Fibroblast of pulmonary artery (primary cell): ENCODE data around the gene ACOXL.

Source experiments
- DNase-seq: peaks from one replicate; pipeline ENCODE4 v3.0.0-alpha.2; 2010; ENCODE audit warnings: low read depth
- H3K4me3 ChIP-seq: replicated peaks from 2 replicates; pipeline ENCODE4 v1.5.1; 2011; ENCODE audit warnings: low read depth, mild to moderate bottlenecking, control low read depth, low read length, moderate library complexity
- TF ChIP-seq, protein P1 (sequence below): IDR thresholded peaks from 2 replicates; pipeline ENCODE4 v1.5.1; 2011; ENCODE audit warnings: mild to moderate bottlenecking, control low read depth, low read length, inconsistent platforms; ENCODE audit errors: missing control alignments

Gene ACOXL

DNA sequence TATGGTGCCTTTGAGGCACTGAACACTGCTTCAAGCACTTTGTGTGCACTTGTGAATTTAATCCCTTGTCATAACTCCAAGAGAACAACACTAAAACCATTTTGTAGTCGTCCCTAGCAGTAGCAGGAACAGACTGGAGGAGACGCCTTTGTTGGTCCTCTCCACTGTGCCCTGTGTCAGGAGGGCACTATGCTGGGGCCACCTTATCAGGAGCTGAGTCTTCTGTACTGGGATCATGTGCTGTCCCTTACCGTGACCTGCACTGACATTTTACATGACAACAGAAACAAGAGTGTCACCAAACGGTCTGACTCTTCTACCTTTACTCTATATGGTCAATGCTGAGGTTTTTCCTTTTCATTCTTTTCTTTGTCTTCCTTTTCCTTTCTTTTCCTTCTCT lies 62.0 kb downstream of the ACOXL start:
- TF ChIP-seq, protein P1, sequence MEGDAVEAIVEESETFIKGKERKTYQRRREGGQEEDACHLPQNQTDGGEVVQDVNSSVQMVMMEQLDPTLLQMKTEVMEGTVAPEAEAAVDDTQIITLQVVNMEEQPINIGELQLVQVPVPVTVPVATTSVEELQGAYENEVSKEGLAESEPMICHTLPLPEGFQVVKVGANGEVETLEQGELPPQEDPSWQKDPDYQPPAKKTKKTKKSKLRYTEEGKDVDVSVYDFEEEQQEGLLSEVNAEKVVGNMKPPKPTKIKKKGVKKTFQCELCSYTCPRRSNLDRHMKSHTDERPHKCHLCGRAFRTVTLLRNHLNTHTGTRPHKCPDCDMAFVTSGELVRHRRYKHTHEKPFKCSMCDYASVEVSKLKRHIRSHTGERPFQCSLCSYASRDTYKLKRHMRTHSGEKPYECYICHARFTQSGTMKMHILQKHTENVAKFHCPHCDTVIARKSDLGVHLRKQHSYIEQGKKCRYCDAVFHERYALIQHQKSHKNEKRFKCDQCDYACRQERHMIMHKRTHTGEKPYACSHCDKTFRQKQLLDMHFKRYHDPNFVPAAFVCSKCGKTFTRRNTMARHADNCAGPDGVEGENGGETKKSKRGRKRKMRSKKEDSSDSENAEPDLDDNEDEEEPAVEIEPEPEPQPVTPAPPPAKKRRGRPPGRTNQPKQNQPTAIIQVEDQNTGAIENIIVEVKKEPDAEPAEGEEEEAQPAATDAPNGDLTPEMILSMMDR = no peak
- no peak for DNase-seq
- no peak overlapping the region for H3K4me3 ChIP-seq

DNA sequence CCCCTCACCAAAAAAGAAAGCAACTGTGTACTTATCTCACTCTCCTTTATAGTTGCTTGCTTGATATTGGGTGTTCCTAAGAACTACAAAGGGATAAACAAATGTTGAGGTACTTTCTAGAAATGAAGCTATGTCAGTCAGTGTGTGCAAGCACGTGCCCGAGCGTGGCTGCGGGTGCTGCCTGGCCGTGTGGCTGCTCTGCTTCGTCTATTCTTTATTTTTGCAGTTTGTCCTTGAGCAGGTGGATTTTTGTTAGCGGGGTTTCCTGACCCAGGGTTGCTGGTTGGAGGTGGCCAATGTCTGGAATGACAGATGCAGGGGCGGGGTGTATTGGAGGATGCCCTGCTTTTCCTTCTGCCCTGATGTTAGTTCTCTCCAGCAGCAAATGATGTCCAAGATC lies 62.6 kb downstream of the ACOXL start:
- TF ChIP-seq, protein P1 = no peak
- no peak for DNase-seq
- H3K4me3 ChIP-seq = no peak overlapping the region

DNA sequence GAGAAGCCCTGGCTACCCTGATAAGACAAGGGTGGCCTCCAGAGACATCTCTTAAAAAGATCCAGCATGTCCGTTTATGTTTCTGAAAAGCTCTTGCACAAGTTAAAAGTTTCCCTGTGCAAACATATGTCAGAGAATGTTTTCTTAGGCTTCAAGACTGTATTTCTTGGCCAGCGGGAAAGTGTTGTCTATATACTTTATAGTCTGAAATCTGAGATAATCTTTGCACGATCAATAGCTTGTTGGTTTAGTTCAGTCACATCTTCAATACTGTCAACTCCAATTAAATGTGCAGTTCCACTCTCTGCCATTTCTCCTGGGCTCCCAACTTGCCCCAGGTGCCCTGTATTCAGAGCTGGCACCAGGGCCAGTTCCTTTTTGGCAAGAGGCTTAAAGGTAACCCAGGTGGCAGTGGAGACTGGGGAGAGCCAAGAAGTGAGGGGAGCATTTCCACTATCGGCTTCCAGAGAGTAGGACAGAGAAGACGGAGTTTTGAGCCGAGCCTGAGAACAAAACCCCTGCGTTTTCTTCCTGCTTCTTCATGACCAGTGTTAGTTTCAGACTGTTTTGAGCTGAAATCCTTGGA lies 64.4 kb downstream of the ACOXL start:
- no peak for DNase-seq
- H3K4me3 ChIP-seq = no peak overlapping the region
- TF ChIP-seq, protein P1 = no peak

DNA sequence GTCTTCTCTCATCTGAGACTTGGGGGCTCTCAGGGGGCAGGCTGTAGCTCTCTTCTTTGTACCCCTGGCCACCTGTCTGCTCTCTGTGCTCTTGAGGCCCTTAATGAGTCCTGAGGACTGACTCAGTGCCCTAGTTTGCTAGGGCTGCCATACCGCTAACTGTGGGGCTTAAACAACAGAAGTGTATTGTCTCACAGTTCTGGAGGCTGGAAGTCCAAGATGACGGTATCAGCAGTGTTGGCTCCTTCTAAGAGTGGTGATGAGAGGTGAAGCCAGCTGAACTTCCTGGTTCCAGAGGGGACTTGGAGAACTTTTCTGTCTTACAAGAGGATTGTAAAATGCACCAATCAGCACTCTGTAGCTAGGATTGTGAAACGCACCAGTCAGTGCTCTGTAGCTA lies 67.0 kb downstream of the ACOXL start:
- H3K4me3 ChIP-seq = no peak overlapping the region
- DNase-seq = no peak
- TF ChIP-seq, protein P1 = no peak

DNA sequence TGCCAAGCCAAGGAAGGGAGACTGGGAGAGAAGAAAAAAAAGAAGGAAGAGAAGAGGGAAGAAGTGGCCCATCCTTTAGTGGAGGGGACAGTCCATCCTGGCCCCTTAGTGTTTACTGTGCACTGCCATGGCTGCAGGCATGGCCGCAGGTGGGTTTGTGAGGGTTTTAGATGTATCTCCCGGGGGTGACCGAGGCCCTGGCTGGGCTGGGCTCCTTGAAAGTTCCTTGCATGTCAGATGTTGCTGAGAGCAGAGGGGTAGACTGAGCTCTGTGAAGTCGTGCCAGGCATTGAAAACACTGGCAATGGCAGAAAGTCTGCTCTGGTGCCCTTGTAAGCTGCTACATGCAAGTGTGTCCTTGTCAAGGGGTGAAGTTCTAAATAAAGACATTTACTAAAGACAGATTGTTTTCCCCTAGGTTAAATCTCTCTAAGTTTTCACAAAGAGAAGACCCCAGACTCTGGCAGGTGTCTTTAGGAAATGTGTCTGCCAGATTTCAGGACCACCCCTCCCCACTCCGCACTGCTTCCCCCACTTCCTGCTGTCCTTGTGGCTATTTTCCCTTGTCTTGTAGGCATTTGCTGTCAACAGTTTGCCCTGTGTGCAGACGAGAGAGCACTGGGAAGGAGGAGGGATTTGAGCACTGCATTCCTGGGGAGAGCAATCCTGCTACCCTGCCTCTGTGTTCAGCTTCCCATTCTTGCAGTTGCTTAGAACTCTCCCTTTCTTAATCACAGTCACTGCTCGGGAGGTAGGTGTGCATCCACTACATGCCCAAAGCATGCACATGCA lies 68.4 kb downstream of the ACOXL start:
- DNase-seq = no peak
- TF ChIP-seq, protein P1 = no peak
- no peak overlapping the region for H3K4me3 ChIP-seq

DNA sequence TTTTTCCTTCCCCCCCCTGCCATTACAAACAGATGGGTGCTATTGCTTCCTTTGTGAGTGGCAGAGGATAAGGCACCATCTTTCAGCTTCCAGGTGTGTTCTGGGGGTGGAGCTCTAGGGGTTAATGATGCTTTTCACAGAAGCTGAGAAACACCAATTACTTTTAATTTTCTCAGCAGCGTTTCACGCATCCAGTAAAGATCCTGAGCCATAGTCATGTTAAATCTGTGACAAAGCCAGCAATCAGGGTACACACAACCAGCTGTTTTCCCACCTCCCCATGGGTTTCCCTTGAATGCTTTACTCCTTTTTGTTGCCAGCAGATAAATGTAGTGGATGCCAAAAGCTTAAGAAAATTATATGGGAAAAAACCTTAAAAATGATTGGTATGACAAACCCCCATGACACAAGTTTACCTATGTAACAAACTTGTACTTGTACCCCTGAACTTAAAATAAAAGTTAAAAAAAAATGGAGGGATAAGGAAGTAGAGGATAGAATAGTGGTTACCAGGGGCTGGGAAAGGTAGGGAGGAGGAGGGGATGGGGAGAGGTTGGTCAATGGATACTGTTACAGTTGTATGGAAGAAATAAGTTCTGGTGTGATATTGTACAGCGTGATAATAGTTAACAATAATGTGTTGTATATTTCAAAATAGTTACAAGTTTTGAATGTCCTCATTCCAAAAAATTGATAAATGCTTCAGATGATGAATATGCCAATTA lies 70.0 kb downstream of the ACOXL start:
- DNase-seq = no peak
- no peak overlapping the region for H3K4me3 ChIP-seq
- TF ChIP-seq, protein P1 = no peak
